Heart left ventricle (tissue), 13 donors: ENCODE results near the gene ABLIM2.

Source experiments
- POLR2A ChIP-seq, 2 donors: fragments of 450-650 bp; IDR thresholded peaks; one replicate each; pipeline ENCODE4 v1.6.1; 2017; ENCODE audit warnings: antibody characterized with exemption in 2 of 2, mild to moderate bottlenecking in 2 of 2, moderate library complexity in 2 of 2
- TF ChIP-seq, protein P1 (sequence below), 12 donors: fragments of 200-600 bp; sonication (generic) in 4 of 12; IDR thresholded peaks; one replicate each; pipeline versions ENCODE4 v1.5.0 to v1.8.0; 2018 to 2022; ENCODE audit warnings: antibody characterized with exemption in 12 of 12, mild to moderate bottlenecking in 5 of 12
- donor health status: ischemic (EF 13 %, LVEDD 7.1; RV severe dilation, severe dysfunction).
- donor health status: DM: no; HTN: yes; CAD: no.
- donor health status: DM: no; HTN: no; CAD: no.
- donor health status: ischemic (EF 25% LVEDD 6.9; RV normal size, moderate dysfunction).
- donor health status: ischemic (EF 25% LVEDD 5.7; RV mildly dilated, moderate dysfunction).
- donor health status: ischemic (EF 35%, LVEDD 5.7; RV mildly dilated, moderate dysfunction).
- donor health status: nonischemic (EF 11% LVEDD 7.7; RV severe dilation, severe dysfunction).
- donor health status: DM: yes; HTN: yes; CAD: no.
- donor health status: PGD.
- donor health status: ischemic (EF 29% LVEDD 5.4; RV normal size, mild dysfunction).
- donor health status: nonischemic (EF 23%, LVEDD 6.1; RV moderate dilation, normal function).

DNA sequence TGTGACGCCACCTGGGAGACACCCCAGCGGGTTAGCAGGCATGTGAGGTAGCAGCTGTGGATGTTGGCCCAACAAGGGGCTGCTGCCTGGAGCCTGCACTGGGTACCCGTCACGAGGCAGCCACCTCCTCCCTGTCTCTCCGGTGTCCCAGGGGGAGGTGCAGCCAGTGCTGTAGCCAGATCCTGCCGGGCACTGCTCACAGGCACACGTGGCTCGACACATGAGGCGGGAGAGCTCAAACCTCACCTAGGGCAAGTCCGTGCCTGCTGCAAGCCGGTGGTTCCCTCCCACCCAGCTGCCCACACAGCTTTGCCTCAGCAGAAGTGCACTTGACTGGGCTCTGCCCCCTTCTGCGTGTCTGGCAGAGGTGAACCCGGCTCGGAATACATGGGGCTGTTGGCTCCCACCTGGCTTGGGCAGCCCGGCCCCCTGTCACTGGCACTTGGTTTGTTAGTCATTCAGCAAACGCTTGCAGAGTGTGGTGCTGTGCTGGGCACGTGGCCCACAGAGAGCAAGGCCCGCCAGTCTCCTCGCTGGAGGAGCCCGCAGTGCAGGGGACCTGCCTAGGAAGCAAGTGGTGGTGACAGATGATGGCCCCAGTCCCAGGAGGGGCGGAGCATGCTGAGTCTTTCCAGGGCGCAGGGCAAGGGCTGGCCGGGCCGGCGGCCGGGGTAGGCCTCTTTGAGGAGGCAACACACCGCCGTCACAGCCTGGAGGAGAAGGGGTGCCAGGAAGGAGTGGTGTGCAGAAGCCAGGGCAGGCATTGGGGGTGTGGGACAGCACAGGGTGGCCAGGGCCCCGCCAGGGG lies 30.3 kb upstream of the ABLIM2 start:
- TF ChIP-seq, protein P1, sequence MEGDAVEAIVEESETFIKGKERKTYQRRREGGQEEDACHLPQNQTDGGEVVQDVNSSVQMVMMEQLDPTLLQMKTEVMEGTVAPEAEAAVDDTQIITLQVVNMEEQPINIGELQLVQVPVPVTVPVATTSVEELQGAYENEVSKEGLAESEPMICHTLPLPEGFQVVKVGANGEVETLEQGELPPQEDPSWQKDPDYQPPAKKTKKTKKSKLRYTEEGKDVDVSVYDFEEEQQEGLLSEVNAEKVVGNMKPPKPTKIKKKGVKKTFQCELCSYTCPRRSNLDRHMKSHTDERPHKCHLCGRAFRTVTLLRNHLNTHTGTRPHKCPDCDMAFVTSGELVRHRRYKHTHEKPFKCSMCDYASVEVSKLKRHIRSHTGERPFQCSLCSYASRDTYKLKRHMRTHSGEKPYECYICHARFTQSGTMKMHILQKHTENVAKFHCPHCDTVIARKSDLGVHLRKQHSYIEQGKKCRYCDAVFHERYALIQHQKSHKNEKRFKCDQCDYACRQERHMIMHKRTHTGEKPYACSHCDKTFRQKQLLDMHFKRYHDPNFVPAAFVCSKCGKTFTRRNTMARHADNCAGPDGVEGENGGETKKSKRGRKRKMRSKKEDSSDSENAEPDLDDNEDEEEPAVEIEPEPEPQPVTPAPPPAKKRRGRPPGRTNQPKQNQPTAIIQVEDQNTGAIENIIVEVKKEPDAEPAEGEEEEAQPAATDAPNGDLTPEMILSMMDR (IDR thresholded peaks at IDR 0.05) = peak in 1 of 12 donors; percentile 8
- TF ChIP-seq POLR2A (IDR thresholded peaks at IDR 0.05) = peak in 1 of 2 donors; percentile 40
